GM21786 (cell line): Measurements from ENCODE around the gene SBF2.
A peak's percentile ranks its signal among the peaks of the same experiment; 100 is the strongest.

Experiments
- ATAC-seq: cut with Tn5 transposase; IDR thresholded peaks from one replicate; pipeline ENCODE4 v1.9.1; 2021; ENCODE audit not compliant: unreplicated experiment

SBF2 gene

GRCh38 chr11:10317776-10318526 is 23.9 kb upstream of the SBF2 start:
- ATAC-seq, result peak; percentile 67

- ATAC-seq, result no peak
Measured at GRCh38 chr11:10317151-10317755, 23.2 kb upstream of the SBF2 start.

- ATAC-seq, result no peak
Measured at GRCh38 chr11:10315083-10315482, 21.1 kb upstream of the SBF2 start.

- peak; percentile 62 for ATAC-seq
Measured at GRCh38 chr11:10314199-10315072, 20.4 kb upstream of the SBF2 start.

GRCh38 chr11:10311802-10312201 is 17.8 kb upstream of the SBF2 start:
- ATAC-seq, result no peak

GRCh38 chr11:10310301-10310841 is 16.4 kb upstream of the SBF2 start:
- ATAC-seq, result peak; percentile 16

- ATAC-seq, result no peak
Measured at GRCh38 chr11:10309163-10310093, 15.4 kb upstream of the SBF2 start.

GRCh38 chr11:10308201-10308954 is 14.4 kb upstream of the SBF2 start:
- no peak for ATAC-seq

GRCh38 chr11:10307400-10308200 is 13.6 kb upstream of the SBF2 start:
- peak; percentile 54 for ATAC-seq

GRCh38 chr11:10307022-10307399 is 13.0 kb upstream of the SBF2 start:
- ATAC-seq, result no peak

GRCh38 chr11:10305964-10306918 is 12.2 kb upstream of the SBF2 start:
- no peak for ATAC-seq

GRCh38 chr11:10305262-10305963 is 11.4 kb upstream of the SBF2 start:
- ATAC-seq, result no peak

- ATAC-seq, result no peak
Measured at GRCh38 chr11:10304495-10305261, 10.7 kb upstream of the SBF2 start, which contains the start of gene ADM. TSS of gene ADM (plus strand) at chr11:10305073. CDS start at chr11:10305701, 628 bp downstream.

- ATAC-seq, result no peak
Measured at GRCh38 chr11:10303558-10304363, 9.7 kb upstream of the SBF2 start.

GRCh38 chr11:10302744-10303557 is 8.9 kb upstream of the SBF2 start:
- ATAC-seq, result no peak
